Ovary (tissue), 9 donors: ENCODE measurements around the gene CYP27C1. TPM values are rescaled to one million over a fixed set of nuclear protein-coding genes. Genes with fewer than 3 reads are reported as not detected.

ENCODE experiments used
- DNase-seq, 5 donors: peaks; one replicate each; pipeline ENCODE4 v3.0.0-alpha.2; 2019 to 2020
- H3K27ac ChIP-seq, 2 donors: fragments of 200-600 bp; one replicate each; pipeline versions ENCODE4 v1.5.1 to v1.8.0; 2019 to 2022
- H3K27me3 ChIP-seq: fragments of 200-600 bp; one replicate; pipeline ENCODE4 v1.8.0; 2022
- H3K36me3 ChIP-seq: fragments of 200-600 bp; sonication (generic); one replicate; pipeline ENCODE4 v1.5.1; 2019
- H3K4me1 ChIP-seq: one replicate; pipeline ENCODE4 v1.8.1; 2013; ENCODE audit warnings: mild to moderate bottlenecking, moderate library complexity; ENCODE audit not compliant: insufficient read depth
- H3K4me3 ChIP-seq: fragments of 200-600 bp; sonication (generic); one replicate; pipeline ENCODE4 v1.5.1; 2017
- H3K9me3 ChIP-seq, 2 donors: fragments of 200-600 bp in 1 of 2; sonication (generic) in 1 of 2; one replicate each; pipeline versions ENCODE4 v1.5.1 to v1.8.1; 2013 to 2019; ENCODE audit warnings: mild to moderate bottlenecking in 1 of 2, moderate library complexity in 1 of 2
- EP300 ChIP-seq: sonication (generic); formaldehyde crosslinking; IDR thresholded peaks from one replicate; pipeline ENCODE4 v1.6.1; 2017; ENCODE audit warnings: antibody characterized with exemption
- POLR2A ChIP-seq: fragments of 450-650 bp; IDR thresholded peaks from one replicate; pipeline ENCODE4 v1.6.1; 2017; ENCODE audit warnings: antibody characterized with exemption, mild to moderate bottlenecking, moderate library complexity
- WGBS, 3 donors: extraction: QIAGEN DNeasy Blood & Tissue Kit in 1 of 3; methylation state at CpG; one replicate each; pipeline versions ENCODE4 v1.1.5 to v1.1.7; 2013 to 2017; 5-methylcytosine and 5-hydroxymethylcytosine counted together
- intact Hi-C, 4 donors: fragments of 100-400 bp; cut with DNase I; formaldehyde crosslinking; loops; one replicate each; pipeline versions ENCODE4 v1.11.0 to v1.15.1; 2022 to 2023
- polyA plus RNA-seq, 2 donors: library from polyadenylated mRNA; stranded (reverse); fragments of 200-250 nt in 1 of 2; fragments of 350-450 nt in 1 of 2; fragmentation: Illumina TruSeq in 1 of 2; extraction: RNeasy Lipid Tissue Mini Kit (QIAGEN cat#74804) in 1 of 2; gene quantifications; one replicate each; pipeline ENCODE4 v1.2.3, GENCODE V29; 2013 to 2014
- total RNA-seq, 7 donors: library from RNA; depleted of rRNA in 2 of 7; stranded (reverse); fragments of >200 nt in 2 of 7; fragmentation: NEBNext Ultra II Directional in 3 of 7; extraction: Animal tissue kit (Norgen Biotek cat#: 25700) in 3 of 7; gene quantifications; one replicate each; pipeline versions ENCODE4 v1.1.0 to v1.2.4, GENCODE V29; 2016 to 2023
- TF ChIP-seq, protein P1 (sequence below), 3 donors: fragments of 450-650 bp in 2 of 3; fragments of 200-600 bp in 1 of 3; IDR thresholded peaks; one replicate each; pipeline versions ENCODE4 v1.5.1 to v1.8.0; 2016 to 2022; ENCODE audit warnings: antibody characterized with exemption in 3 of 3, mild to moderate bottlenecking in 1 of 3
- donor health status: DM: no; HTN: no; CAD: no; lungs with moderate emphysema.
- donor health status: DM: no; HTN: no; CAD: no.
- donor health status: Bipolar disorder and iron deficiency.
- donor health status: DM: yes; HTN: yes; CAD: no.
- donor health status: DM: no; HTN: no; CAD: no.
- donor health status: DM: yes; HTN: yes; CAD: no.

Gene CYP27C1
- total and polyA plus RNA-seq, 9 donors: 0.07 to 0.52 (median 0.17) TPM; not detected in 1

DNA sequence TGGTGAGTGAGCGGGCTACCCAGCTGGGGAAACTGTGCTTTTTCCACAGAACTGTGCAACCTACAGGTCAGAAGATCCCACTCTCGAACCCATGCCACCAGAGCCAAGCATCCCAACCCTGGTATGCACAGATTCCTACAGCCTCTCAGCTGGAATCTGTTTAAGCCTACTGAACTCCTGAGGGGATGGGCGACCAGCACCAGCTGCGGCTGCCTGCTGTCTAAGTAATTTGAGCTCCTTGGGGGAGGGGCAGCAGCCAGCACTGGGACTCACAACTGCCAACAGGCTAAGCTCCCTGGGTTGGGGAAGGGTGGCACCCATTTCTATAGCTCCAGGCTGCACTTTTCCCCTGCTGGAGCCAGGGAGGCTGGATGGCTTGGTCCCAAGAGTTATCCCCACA, 11.8 kb downstream of the CYP27C1 start:
- no peaks in the 10 kb centered on the region for H3K9me3 ChIP-seq
- no peak overlapping the region for H3K4me3 ChIP-seq
- H3K36me3 ChIP-seq: no peaks in the 10 kb centered on the region
- H3K27me3 ChIP-seq: no peaks in the 10 kb centered on the region
- no peaks in the 10 kb centered on the region for H3K4me1 ChIP-seq
- intact Hi-C loops: no loop called here
- DNase-seq: no peak
- WGBS, 3 donors: 58 to 74% (median 61%) methylated on average over 3 to 4 of the region's 4 CpGs
- TF ChIP-seq, protein P1, sequence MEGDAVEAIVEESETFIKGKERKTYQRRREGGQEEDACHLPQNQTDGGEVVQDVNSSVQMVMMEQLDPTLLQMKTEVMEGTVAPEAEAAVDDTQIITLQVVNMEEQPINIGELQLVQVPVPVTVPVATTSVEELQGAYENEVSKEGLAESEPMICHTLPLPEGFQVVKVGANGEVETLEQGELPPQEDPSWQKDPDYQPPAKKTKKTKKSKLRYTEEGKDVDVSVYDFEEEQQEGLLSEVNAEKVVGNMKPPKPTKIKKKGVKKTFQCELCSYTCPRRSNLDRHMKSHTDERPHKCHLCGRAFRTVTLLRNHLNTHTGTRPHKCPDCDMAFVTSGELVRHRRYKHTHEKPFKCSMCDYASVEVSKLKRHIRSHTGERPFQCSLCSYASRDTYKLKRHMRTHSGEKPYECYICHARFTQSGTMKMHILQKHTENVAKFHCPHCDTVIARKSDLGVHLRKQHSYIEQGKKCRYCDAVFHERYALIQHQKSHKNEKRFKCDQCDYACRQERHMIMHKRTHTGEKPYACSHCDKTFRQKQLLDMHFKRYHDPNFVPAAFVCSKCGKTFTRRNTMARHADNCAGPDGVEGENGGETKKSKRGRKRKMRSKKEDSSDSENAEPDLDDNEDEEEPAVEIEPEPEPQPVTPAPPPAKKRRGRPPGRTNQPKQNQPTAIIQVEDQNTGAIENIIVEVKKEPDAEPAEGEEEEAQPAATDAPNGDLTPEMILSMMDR (IDR thresholded peaks at IDR 0.05): no peak
- TF ChIP-seq EP300 (no peak), POLR2A (no peak)
- no peak overlapping the region for H3K27ac ChIP-seq

DNA sequence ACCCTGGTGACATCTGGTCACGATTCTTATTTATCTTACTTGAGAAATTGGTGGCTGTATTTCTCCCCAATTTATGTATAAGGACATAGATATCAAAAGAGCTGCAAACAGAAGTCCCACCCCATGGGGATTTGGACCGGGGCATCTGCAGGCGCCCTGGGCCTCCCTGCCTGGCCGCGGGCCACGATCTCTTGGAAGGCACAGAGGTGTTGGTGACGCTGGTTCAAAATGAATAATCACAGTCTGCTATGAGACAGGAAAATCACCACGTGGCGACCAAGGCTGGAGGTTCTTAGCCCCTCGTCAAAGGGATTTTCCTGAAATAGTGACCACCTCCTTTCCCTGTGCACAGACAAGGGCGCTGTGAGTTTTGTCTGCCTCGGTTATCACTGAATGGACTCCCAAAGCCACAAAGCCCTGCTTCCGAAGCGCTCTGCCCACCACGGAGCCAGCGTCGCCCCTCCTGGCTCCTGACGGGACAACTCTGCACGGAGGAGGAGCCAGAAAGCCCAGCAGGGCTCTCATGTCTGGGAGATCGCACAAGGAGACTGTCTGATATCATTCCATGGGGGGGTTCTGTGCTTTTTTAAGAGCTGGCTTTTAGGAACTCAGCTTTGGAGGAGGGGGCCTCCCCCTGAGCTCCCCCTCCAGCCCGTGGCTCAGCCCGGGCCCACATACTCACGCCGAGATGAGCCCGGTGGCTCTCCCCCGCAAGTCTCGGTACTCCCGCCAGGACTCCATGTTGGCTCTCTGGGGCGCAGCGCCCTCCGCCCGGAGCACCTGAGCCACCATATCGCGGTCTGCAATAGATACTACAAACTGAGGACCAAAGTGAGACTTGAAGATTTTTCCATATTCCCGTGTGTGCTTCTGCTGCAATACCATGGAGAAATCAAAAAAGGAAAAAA, 14.6 kb downstream of the CYP27C1 start:
- WGBS, 3 donors: 72 to 86% (median 82%) methylated on average over 35 of the region's 35 CpGs
- TF ChIP-seq POLR2A (no peak), EP300 (no peak)
- TF ChIP-seq, protein P1 (IDR thresholded peaks at IDR 0.05): no peak
- H3K36me3 ChIP-seq: no peaks in the 10 kb centered on the region
- H3K27ac ChIP-seq: no peak overlapping the region
- H3K9me3 ChIP-seq: no peaks in the 10 kb centered on the region
- no peak overlapping the region for H3K4me3 ChIP-seq
- intact Hi-C loops: no loop called here
- DNase-seq: no peak
- no peaks in the 10 kb centered on the region for H3K4me1 ChIP-seq
- H3K27me3 ChIP-seq: no peaks in the 10 kb centered on the region

DNA sequence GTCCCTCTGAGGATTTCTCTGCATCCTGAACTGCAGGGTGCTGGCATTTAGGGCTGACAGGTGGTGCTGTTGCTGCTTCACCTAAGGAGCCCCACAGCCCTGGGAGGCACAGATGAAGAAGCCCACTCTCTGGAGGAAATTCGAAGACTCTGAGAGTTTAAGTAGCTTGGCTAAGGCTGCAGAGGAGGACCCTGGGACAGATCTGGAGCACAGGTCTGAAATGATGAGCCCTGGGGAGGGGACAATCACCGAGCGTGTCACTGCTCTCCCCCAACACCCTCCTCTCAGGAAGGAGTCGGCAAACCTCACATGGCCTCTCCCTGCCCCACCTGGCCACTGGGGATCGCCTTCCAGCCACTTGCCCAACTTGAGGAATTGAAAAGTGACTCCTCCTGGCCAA, 18.6 kb downstream of the CYP27C1 start:
- no peak overlapping the region for H3K27ac ChIP-seq
- H3K4me3 ChIP-seq: no peak overlapping the region
- H3K36me3 ChIP-seq: no peaks in the 10 kb centered on the region
- TF ChIP-seq, protein P1 (IDR thresholded peaks at IDR 0.05): no peak
- no peak for TF ChIP-seq EP300
- no peak for TF ChIP-seq POLR2A
- DNase-seq: no peak
- intact Hi-C loops: no loop called here
- WGBS, 3 donors: 69 to 75% (median 74%) methylated on average over 5 of the region's 5 CpGs
- H3K4me1 ChIP-seq: no peaks in the 10 kb centered on the region
- H3K27me3 ChIP-seq: no peaks in the 10 kb centered on the region
- no peaks in the 10 kb centered on the region for H3K9me3 ChIP-seq

DNA sequence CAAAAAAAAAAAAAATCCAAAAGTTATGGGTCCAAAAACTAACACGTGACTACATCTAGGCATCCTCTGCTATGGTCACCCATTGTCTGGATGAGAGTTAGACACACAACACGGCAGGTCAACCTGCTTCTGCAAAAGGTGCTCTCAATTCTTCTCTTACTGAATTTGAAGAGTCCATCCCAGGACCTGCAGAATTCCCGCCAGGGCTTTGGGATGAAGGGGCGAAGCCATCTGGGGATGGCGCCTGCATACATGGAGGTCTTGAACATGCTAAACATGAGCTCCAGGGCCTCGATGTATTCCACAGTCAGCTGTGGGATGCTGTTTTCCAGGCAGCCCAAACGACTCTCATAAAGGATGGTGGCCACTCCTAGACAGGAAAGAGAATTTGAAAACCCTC, 19.1 kb downstream of the CYP27C1 start:
- WGBS, 3 donors: 90 to 94% (median 91%) methylated on average over 7 of the region's 7 CpGs
- Histone ChIP-seq H3K27me3 (no peaks in the 10 kb centered on the region), H3K36me3 (no peaks in the 10 kb centered on the region), H3K9me3 (no peaks in the 10 kb centered on the region), H3K27ac (no peak overlapping the region), H3K4me3 (no peak overlapping the region), H3K4me1 (no peaks in the 10 kb centered on the region)
- DNase-seq: no peak
- TF ChIP-seq POLR2A: no peak
- no peak for TF ChIP-seq EP300
- TF ChIP-seq, protein P1 (IDR thresholded peaks at IDR 0.05): no peak
- intact Hi-C loops: no loop called here
